ENCODE data around the gene ATXN2. TPM values are rescaled to one million over a fixed set of nuclear protein-coding genes. Genes with fewer than 3 reads are reported as not detected.

ATXN2 gene
- total and polyA plus RNA-seq, 9 of the 15 experiments (the other 6 are each of a cell fraction or from before 2014, with no cell fraction given): 16.8 to 67.8 (median 29.3) TPM

GRCh38 chr12:111636209-111636945 lies 37.3 kb upstream of the ATXN2 start (continued):
- peak in 1 of 2 experiments; percentile 27; a peak in 1 of 4 replicates for TF ChIP-seq BCLAF1 (IDR thresholded peaks at IDR 0.05; ENCODE audit: borderline replicate concordance in 1 of 2, control insufficient read depth in 1 of 2, low read depth in 2 of 2, low read length in 1 of 2)
- no peak for TF ChIP-seq GATAD2A (IDR thresholded peaks at IDR 0.05)
- peak; percentile 86 for TF ChIP-seq ZNF384 (IDR thresholded peaks at IDR 0.05; ENCODE audit: low read depth, low read length)
- peak; percentile 69; the same call in 1 of the 2 replicates for TF ChIP-seq FOXM1 (IDR thresholded peaks at IDR 0.05; ENCODE audit: low read depth)
- TF ChIP-seq FOXM1 (CRISPR knock-in tag; IDR thresholded peaks at IDR 0.05; ENCODE audit: low read depth): no peak
- TF ChIP-seq CXXC5 (CRISPR knock-in tag; IDR thresholded peaks at IDR 0.05): no peak
- peak; percentile 86 for TF ChIP-seq MGA (IDR thresholded peaks at IDR 0.05)
- TF ChIP-seq PRPF4 (IDR thresholded peaks at IDR 0.05; ENCODE audit: insufficient read depth, low read depth, low read length, poor library complexity, severe bottlenecking): no peak
- peak; percentile 99 for TF ChIP-seq CREB3L1 (IDR thresholded peaks at IDR 0.05; ENCODE audit: borderline replicate concordance, low read depth)
- TF ChIP-seq MBD2 (IDR thresholded peaks at IDR 0.05; ENCODE audit: borderline replicate concordance, low read depth): peak; percentile 7; the same call in 1 of the 2 replicates

Measured in K562 (cell line).